Inferior parietal cortex (tissue), 1 donor: ENCODE data around the gene HMGB4.

Source experiments
- DNase-seq: peaks from one replicate; pipeline ENCODE4 v3.0.0-alpha.2; 2016; ENCODE audit errors: extremely low spot score

The HMGB4 gene

DNA sequence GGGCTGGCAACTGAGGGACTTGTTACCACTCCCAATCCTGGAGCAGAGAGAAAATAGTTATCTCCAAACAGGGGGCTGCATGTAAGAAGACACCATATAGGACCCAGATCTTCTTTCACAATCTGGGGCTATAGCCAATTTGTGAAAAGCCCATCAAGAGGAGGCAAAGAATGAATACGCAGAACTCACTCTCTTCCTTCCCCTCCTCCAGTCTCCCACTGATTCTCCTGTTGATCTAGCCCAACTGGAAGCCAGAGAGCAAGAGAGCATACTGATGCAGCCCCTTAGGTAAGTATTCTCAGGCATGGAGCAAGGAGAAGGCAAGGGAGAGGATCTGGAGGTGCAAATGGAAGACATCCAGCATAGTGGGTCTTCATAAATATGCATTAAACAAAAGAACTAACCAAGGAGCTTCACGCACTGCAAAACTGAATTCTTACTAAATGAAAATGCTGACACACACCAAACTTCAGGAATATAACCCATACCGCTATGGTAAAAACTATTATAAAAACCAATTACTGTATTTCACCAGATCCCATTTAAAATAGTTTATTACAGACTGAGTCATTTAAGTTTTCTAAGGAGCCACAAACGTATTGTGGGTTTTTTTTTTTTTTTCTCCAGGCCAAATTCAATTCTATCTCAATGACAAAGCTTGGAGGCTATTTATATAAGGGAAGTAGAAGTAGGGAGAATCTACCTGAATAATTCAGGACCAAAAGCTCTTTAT is 15.5 kb upstream of the HMGB4 start:
- no peak for DNase-seq

DNA sequence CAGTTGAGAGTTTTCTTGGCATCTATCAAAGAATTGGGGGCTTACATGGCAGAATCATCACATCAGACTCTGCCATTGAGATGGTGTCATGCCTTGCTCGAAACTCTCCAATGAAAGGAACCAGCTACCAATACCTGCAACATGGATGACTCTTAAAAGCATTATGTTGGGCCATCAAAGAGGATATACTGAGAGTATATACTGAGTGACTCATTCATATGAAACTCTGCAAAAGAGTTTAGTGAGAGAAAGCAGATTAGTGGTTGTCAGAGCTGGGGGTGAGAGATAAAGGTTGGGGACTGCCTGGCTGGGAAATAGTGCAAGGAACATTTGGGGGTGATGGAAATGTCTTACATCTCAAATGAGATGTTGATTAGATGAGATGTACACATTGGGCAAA is 14.7 kb upstream of the HMGB4 start:
- no peak for DNase-seq

DNA sequence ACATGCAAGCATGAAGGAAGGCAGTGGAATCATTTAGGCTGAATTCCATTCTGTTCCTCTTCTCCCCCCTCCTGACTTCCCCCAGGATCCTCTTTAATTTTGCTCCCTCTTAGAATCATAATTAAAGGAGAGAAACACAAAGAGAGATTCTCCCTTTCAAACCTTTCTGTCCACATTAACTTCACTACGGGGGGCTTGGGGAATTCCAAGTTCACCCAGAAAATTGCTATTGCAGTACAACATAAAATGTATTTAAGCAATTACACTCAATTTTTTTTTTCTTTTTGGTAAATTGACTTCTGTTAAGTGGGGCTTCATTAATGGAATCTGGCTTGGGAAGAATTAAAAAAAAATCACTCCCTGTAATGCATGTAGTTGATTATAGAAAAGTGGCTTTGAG is 13.4 kb upstream of the HMGB4 start:
- DNase-seq = no peak

DNA sequence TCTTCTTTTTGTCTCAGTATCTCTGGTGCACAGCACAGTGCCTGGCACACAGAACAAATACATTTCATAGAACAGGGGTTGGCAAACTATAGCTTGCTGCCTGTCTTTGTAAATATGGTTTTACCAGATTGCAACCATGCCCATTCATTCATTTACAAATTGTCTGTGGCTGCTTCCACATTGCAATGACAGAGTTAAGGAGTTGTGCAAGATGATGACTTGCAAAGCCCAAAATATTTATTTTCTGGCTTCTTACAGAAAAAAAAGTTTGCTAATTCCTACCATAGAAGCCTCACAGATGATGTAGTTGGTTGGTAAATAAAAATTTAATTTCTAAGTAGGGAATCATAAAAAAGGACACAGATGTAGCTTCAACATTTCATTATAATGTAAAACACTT is 11.2 kb upstream of the HMGB4 start:
- DNase-seq = no peak

DNA sequence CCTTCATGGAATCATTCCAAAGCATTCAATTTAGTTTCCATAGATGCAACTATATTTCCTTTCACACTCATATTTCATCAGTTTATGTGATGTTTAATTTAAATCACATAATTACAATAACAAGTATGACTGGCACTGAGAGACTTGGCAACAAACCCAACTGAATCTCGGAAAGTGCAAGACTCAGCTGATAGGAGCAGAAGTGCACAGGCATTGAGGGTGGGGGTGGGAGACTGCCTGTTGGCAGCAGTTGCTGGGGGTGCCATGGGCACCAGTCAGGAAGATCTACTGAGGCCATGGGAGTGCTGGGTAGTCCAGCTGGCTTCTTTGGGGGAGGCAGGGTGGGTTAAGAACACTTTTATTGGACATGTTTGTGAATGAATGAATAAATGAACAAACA is 10.4 kb upstream of the HMGB4 start:
- no peak for DNase-seq

DNA sequence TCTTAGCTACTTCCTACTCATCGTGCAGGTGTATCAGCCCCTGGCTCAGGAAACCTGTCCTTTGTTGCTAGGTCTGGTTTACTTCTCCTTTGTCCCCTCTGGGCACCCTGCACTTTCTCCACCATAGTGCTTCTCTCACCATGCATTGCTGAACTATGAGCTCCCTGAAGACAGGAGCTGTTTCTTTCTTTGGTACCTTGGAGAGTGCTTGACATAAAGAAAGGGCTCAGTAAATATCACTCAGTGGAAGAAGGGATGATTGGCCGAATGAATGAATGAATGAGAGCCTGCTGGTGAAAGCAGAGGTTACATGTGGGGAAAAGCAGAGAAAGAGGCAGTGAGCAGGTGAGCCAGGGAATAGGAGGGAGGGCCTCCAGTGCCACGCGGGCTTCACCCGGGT is 9.8 kb upstream of the HMGB4 start:
- no peak for DNase-seq

DNA sequence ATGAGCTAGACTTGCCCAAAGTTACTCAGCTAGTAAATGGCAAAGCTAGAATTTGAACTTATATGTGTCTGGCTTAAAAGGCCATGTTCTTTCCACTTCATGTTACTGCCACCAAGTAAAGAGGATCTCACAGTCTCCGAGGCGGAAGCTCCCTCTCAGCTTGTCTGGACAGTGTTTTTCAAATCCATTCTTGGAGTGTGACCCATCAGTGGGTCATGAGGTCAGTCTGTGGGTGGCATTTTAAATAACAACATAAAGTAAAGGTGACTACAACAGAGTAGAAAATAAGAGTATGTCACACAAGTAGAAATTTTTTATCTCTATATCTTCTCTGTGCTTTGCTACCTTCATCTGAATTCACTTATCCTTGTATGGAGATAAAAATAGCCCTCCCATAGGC is 3.2 kb upstream of the HMGB4 start:
- no peak for DNase-seq

DNA sequence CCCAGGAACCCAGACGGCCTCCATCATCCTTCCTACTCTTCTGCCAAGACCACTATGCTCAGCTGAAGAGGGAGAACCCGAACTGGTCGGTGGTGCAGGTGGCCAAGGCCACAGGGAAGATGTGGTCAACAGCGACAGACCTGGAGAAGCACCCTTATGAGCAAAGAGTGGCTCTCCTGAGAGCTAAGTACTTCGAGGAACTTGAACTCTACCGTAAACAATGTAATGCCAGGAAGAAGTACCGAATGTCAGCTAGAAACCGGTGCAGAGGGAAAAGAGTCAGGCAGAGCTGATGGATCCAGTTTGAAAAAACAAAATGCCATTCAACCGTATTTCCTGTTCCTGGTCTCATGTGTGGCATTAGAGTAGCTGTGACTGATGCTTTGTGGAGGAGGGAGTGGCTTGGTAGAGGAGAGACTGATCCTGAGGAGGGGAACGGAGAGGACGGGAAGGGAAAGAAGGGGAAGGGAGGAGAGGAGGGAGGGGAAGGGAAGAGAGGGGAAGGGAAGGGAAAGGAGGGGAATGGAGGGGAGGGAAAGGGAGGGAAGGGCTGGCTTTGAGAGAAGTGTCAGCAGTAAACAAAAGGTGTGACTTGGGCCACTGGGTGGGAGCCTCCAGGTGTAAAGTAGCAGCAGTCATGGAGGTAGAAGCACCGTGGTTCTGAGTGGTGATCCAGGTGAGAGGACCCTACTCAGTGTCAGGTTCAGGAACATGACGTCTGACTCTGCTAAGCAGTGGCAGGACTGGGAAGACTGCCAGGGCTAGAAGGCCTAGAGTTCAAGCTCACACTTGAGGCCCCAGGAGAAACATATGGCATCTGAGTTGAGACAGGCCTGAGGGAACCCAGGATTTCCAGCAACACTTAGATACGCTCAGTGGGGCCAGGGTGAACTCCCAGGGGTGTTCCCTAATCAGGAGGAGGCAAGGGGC is 846 bp downstream of the HMGB4 start:
- DNase-seq = no peak

DNA sequence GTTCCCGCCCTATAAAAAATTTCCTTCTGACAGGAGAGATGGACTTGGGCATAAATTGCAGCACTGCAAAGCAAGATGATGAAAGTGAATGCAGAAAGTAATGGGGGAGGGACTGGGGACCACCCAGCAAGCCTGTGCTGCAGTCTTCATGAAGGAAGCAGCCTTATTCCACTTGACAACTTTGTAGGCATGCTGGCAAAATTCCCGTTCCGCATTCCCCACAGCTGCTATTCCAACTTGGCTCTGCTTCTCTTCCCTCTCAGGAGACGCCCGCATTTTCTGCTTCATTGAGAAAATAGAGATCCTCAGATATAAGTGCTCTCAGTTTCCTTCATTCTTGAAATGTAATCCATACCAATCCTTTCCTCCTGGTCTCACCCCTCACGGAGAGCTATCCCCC is 2.4 kb downstream of the HMGB4 start:
- no peak for DNase-seq

DNA sequence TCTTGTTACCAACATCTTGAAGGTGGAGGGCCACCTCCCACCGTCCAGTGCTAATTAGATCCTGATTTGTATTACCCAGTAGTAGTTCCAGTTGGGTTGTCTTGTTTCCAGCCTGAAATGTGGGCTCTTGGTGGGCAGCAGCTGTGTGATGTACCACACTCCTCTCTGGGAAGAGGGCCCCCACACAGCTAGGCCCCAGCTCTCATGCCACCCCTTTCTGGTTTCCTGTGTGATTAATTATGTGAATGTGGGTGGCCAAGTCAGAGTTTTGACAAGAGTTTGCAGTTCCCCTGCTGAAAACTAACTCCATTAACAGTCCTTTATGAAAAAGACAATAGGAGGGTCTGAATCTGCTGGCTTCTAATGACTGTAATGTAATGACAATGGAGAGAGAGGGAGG is 3.8 kb downstream of the HMGB4 start:
- no peak for DNase-seq

DNA sequence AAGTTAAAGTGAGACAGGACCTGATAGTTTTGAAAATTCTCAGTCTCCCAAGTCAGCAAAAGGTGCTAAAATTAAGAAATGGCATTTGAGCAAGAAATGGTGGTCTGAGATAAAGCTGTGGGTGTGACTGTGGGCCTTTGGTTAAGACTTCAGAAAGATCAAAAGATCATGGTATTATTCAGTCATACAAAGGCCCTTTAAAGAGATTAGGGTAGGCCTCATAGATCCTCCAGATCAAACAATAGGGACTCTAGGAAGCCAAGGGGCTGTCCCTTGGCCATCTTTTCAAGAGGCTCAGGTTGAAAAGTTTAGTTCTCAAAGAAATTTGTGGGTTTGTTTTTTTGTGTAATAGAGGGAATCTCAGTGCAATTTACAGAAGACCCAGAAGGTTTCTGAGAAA is 8.4 kb downstream of the HMGB4 start:
- DNase-seq = no peak

DNA sequence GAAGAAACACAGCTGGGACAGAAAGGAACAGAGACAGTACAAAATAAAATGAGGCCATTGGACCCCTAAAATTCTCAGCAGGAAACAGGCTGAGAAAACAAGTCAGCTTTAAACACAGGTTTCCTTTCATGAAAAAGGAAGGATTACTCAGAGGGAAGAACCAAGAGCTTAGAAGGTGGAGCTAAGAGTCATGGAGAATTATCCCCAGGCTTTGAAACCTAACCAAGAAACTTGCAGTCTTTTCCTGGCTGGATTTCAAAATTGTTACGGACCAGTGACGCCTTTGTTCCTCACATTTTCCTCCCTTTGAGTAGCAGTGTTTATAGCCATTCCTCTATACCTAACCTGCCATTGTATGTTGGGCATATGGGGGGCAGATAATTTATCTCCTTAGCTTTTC is 8.8 kb downstream of the HMGB4 start:
- no peak for DNase-seq

DNA sequence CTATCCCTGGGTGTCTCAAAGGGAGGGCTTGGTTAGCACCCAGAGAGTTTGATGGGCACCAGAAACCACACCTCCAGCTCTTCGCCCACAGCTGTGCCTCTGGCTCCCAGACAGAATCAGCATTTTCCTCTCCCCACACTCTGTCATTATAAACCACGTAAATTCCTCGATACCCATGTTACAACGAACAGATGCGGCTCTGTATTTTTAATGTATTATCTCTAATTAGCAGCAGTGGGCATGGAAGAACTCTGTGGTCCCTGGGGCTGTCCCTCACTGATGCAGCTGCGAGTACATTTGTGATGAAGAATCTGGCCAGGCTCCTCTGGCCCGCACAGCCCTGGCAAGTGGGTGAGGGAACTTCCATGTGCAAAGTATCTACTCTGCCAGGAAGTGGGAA is 10.8 kb downstream of the HMGB4 start:
- DNase-seq = no peak

DNA sequence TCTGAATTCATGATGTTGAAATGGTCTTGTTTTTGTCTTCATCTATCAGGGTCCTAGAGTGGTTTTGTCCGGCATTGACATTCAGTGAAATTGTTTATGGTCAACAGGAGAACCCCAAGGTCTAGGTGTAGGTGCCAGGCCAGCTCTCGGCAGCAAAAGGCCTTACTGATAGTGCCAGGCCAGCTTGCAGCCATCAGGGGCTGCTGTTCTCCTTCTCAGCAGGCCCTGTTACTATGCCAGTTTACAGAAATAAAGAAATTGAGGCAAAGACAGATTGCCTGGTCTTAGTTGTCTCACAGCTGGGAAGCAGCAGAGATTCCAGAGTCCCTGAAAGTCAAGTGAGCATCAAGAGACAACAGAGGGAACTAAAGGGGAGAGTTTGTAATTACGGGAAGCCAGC is 12.0 kb downstream of the HMGB4 start:
- DNase-seq = no peak

DNA sequence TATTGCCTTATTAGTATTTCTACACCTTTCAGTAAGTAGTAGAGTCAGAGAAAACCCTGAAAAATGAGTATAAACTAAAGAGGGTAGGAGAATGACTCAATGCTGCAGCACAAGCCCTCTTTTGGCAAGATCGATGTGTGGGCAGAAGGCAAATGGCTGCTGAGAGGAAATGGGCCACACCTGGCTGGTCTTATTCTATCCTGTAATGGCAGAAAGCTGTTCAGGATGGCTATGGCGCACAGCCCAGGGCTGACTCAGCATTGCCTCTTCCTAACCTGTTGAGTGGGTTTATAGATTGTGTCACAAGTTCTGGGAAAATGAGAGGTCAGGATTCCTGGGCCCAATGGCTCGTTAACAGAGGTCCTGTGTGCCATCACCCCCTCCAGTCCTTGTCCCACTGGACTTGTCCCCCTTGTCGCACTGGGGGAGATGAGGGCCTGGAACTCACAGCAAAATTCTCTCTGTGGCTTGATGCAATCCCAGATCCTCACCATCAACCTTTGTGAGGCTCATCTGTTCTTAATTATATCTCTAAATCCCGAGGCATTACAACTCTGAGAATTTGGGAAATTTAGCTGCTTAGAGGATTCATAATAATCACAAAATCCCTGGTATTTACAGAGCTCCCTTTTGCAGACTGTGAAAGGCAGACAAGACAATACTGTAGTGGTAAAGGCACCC is 13.2 kb downstream of the HMGB4 start:
- peak; percentile 51 for DNase-seq

DNA sequence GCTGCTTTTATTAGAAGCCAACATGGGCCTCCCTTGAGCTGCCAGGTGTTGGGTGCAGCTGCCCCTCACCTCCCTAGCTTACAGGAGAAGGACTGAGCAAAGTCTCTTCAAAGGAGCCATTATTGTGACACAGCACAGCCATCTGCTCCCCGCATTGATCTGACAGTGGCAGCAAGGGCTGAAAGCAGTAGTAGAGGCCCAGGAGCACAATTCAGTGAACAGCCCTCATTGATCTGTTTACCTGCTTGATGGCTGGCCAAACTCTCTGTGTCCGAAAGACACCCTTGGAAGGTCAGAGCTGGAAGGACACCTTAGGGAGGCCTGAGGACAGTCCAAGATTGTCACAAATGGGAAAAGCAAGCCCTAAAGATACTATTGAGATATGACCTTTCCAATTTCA is 14.5 kb downstream of the HMGB4 start:
- DNase-seq = no peak

DNA sequence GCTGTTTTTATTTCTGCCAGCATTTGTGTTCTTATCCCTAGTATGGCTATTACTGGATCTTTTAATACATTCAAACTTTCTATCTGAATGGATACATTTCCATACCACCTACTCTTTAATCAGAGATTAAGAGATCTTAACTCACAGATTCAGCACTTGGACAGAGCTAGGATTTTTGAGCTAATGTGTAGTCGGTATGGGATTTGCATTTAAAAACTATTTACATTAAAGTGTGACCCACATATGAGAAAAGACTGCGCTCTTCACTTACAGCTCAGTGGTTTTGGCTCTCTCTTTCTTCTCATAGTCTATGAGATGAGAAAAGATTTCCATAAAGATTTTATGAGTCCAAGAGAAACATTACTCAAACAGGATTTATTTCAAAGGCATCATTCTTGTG is 16.4 kb downstream of the HMGB4 start:
- no peak for DNase-seq

DNA sequence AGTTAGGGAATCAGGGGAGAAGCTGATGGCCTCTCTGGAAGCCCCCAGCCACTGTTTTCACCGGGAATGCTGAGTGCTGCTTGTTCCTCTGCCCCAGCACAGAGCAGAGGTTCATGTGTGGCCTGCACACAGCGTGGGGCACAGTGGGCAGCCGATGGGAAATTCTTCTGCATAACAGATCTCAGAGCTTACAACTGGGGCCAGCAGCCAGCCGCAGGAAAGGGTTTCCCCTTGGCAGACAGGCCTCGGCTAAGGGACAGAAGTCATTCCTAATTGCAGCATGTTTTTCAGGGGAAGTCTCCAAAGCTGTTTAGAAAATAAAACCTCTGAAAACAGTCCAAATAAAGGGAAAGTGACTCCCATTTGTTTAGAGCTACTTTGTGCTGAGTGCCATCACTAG is 22.6 kb downstream of the HMGB4 start:
- no peak for DNase-seq

DNA sequence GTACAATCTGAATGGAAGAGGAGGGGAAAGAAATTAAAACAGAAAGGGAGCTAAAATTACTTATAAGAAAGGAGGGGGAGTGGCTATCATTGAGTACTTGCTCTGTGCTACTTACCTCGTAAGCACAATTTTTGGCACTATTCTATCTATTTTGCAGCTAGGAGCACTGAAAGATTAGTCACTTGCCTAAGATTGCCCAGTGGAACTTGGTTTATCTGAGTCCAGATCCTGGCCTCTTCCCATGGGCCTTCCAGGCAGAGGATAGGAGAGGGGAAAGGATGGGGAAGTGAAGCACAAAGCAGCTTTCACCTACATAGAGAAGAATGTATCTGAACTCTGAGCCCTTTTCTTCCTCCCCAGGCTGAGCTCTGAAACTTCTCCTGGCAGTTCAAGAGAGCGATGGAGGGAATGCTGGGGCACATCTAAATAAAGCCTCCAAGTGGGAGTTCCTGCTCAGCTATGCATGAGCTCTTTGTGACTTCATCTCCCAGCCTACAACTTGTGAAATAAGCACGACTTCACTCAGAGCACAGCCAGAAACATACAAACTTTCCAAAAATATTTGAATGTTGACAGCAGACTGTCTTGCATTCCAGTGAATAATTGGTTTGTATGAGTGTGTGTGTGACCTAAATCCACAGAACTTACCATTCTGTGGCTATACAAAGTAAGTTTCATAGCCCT is 29.4 kb downstream of the HMGB4 start:
- DNase-seq = peak; percentile 59

DNA sequence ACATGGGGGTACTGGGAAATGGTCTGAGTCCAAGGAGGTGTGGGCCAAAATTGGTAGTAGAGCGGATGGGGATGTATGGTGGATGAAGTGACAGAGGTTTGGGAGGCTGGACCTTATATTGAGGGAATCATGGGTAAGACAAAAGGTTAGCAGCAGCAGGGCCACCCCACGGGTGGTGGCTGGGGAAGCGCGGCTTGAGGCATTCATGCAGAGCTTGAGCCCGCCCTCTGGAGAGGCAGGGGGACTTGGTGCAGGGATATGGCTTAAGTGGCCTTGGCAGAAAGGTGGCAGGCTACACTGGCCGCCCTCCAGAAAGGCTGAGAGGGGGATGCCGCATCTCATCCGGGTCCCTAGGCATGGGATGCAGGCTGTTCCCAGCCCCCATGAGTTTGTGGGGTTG is 31.5 kb downstream of the HMGB4 start:
- DNase-seq = no peak

DNA sequence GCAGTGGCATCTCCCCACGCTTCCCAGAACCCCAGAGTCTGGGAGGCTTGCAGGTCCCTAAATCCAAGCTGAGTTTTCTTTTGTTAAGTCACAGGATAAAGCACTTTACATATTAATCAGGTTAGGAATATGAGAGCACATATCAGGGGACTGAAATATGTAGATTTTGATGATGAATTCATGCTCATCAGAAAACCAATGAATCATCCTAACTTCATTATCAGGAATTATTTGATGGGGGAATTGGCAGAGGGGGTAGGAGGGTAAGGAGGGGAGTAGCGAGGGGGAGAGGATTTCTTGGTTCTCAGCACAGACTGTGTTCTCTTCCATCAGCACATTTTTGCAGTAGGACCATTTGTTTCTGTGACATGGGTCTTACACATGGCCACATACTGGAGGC is 32.1 kb downstream of the HMGB4 start:
- DNase-seq = no peak

DNA sequence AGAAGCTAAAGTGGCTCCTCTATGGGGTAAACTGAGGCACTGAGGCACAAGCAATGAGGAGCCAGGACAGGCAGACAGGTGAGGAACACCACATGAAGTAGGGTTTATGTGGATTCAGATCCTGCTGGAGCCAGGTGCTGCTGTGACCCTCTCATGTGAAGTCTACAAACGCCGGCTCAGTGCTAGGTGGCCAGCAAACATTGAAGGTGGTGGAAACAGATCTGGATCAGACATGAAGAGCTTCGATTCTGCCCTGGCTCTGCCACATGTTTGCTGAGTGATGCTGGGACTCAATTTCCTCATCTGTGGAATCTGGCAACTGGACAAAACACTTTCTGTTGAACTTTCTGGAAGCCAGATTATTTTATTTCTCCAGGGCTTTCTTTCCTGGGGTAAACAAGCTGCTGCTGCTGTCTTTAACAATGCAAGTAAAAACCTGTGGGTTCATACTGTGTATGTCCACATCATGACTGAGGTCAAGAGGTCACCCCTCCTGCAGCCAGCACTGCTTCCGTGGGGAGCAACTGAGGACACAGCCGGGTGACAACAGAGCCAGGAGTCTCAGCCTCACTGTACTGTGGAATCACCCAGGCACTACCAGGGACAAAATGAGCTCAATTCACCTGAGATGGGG is 33.3 kb downstream of the HMGB4 start:
- DNase-seq = no peak
